Measurements from ENCODE around the gene KLHL22.
"Not testable (repeated sequence)": the region's sequence is repeated elsewhere in the genome, so short reads cannot be mapped to it uniquely, and the experiment has no call there.

The KLHL22 gene

DNA sequence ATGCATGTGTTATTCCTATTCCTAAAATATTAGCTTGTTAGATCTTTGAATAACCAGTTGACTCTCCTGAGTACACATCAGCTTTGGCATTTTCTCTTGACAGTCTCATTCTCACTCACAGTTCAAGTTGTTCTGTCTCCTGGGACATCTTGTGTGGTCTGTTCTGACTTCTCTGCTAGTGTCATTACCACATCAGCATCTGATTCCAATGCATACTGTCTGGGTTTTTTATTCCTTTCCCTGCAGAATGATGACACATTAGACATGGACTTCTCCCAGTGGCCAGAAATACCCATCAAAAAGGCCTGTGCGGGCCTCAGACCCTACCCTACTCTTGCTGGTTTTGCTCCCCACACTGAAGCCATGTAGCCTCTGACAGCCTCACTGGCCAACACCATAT is 99.0 kb downstream of the KLHL22 start:
- DNase-seq = no peak

DNA sequence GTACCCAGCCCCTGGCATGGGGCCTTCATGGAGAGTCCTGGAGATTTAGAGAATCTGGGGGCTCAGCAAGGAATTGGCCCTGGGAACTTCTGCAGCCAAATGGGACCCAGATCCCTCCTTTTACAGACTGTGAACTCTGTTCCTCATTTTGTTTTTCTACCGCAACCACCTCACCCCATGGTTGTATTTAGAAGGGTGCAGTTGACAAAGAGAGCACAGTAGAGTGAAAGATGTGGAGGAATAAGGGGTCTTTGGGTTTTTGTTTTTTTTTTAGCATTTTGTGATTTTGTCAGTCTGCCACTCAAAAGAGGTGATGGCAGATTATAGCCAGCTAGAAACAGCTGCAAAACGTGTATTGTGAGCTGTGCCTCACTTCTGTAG is 99.7 kb downstream of the KLHL22 start:
- DNase-seq = no peak

DNA sequence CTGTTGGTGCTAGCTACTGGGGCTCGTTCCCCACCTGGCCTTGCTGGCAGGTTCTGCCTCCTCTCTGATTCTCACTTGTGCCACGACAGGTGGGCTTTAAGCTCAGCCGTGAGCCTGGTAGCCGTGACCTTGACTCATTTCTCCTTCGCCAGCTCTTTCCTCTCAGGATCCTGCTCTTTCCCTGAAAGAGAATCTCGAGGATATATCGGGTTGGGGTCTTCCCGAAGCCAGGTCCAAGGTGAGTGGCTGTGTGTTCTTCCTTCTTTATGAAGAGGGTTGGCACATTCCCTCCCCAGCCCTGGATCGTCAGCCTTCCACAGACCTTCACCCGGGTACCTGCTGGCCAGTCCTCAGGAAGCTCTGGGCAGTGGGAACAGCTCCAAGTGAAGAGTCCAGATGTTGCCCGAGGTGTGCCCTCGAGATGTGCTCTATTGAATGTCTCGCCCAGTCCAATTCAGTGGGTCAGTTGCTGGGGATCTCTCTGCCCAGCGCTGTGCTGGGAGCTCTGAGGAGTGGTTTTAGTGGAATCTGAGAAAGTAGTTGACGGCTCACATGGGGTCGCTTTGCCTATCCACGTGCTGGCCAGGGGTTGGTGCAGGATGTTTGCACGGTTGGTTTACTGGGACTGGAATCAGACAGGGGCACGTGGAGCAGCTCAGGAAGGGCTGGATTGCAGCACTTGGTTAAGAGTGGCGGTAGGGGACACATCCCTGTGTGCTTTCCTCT is 100.3 kb downstream of the KLHL22 start:
- no peak for DNase-seq

DNA sequence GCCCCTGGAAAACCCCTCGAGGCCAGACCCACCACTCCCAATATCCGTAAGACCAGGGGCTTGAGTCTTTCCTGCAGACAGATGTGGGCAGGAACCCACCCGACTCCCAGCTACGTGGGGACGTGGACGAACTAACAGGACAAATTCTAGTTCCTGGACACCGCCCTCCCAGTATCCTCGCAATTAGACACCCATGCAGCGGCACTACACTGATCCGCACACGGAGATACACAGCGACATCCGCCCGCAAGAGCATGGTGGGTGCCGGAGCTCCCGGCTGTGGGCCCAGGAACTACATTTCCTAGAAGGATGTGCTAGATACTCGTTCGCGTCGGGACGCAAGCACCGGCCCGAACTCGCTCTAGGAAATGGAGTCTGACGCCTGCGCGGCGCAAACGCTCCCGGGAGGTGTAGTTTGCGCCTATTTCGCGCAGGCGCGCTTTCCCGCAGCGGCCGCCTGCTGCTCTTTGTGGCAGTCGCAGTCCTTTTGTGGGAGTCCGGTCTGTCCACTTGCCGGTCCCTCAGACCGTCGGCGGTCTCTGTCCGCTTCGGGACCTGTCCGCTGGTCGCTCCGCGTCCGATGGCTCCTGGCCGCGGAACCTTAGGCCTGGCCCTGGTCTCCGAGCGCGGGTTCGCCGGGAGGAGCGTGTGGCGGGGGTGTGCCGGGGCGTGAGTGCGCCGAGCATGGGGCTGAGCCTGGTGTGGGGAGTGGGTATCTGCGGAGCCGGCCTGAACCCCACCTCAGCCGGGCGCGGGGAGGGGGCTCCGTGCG is 101.7 kb downstream of the KLHL22 start, which contains the start of gene ZNF74:
ZNF74 (plus strand) TSS at position 447 of the 772 bp plus-strand sequence. CDS start 478 bp downstream, outside the sequence.
- DNase-seq = peak; percentile 81

DNA sequence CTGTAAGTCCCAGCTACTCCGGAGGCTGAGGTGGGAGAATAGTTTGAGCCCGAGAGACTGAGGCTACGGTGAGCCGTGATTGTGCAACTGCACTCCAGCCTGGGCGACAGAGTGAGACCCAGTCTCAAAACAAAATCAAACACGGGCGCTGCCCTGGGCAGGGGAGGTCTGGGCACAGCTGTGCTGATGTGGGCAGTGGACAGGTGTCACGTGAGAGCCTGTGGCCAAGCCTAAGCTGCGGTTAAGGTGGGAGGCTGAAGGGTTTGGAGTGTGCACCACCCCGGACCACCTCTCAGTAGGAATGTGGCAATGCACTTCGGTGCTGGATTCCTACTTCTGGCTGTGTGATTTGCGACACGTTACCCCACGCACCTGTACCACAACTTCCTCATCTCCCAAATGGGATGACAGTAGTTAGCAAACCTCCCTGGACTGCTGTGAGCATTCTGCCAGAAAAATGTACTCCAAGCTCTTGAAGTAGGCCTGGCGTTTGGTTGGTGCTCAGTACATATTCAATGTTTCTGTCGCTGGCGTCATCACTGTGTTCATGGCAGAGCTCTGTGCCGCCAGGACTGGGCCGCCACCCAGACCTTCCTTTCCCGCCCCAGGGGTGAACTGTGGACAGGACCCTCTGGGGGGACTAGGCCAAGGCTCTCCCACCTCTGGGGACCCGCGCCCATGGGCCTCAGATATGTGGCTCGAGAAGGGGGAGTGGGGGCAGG is 102.5 kb downstream of the KLHL22 start:
- no peak for DNase-seq

DNA sequence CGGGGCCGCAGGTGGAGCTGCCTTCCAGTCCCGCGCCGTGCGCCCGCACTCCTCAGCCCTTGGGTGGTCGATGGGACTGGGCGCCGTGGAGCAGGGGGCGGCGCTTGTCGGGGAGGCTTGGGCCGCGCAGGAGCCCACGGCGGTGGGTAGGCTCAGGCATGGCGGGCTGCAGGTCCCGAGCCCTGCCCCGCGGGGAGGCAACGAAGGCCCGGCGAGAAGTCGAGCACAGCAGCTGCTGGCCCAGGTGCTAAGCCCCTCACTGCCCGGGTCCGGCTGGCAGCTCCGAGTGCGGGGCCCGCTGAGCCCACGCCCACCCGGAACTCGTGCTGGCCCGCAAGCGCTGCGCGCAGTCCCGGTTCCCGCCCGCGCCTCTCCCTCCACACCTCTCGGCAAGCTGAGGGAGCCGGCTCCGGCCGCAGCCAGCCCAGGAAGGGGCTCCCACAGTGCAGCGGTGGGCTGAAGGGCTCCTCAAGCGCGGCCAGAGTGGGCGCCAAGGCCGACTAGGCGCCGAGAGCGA is 103.2 kb downstream of the KLHL22 start:
- not testable (repeated sequence) for DNase-seq

Data from activated gamma-delta T cell treated with Interleukin-2 at 50 U/mL for 16 hours (primary cell).